SK-N-MC (cell line): ENCODE results near the gene TTC28.
"Not testable (repeated sequence)": the region's sequence is repeated elsewhere in the genome, so short reads cannot be mapped to it uniquely, and the experiment has no call there.

Source experiments
- DNase-seq: peaks from one replicate; pipeline ENCODE4 v3.0.0-alpha.2; 2011; ENCODE audit warnings: low read depth, low spot score
- H3K27ac ChIP-seq: fragments of 200-600 bp; sonication (generic); 2 replicates; pipeline ENCODE4 v1.5.1; 2016; ENCODE audit warnings: mixed run types
- H3K36me3 ChIP-seq: fragments of 200-600 bp; sonication (generic); 2 replicates; pipeline ENCODE4 v1.6.1; 2017; ENCODE audit warnings: antibody characterized with exemption, low read length, mixed read lengths; ENCODE audit not compliant: insufficient read depth
- H3K4me3 ChIP-seq: fragments of 200-600 bp; sonication (generic); 2 replicates; pipeline ENCODE4 v1.5.1; 2016
- H3K9ac ChIP-seq: fragments of 200-600 bp; sonication (generic); 2 replicates; pipeline ENCODE4 v1.8.0; 2017; ENCODE audit warnings: mixed run types, mixed read lengths; ENCODE audit not compliant: insufficient read length
- H3K9me3 ChIP-seq: fragments of 200-600 bp; sonication (generic); 2 replicates; pipeline ENCODE4 v1.6.1; 2017; ENCODE audit warnings: low read depth, mild to moderate bottlenecking, antibody characterized with exemption, low read length, moderate library complexity, mixed read lengths
- EZH2 ChIP-seq: fragments of 200-600 bp; sonication (generic); IDR thresholded peaks from one replicate; pipeline ENCODE4 v1.6.1; 2017; ENCODE audit warnings: antibody characterized with exemption
- FOXP2 ChIP-seq: optimal IDR thresholded peaks from 2 replicates; pipeline ENCODE3; 2011; ENCODE audit warnings: mild to moderate bottlenecking, moderate library complexity; ENCODE audit not compliant: insufficient read depth; ENCODE audit errors: extremely low read length, control extremely low read depth
- POLR2AphosphoS5 ChIP-seq: IDR thresholded peaks from 2 replicates; pipeline ENCODE4 v1.6.1; 2012; ENCODE audit warnings: mild to moderate bottlenecking, low read depth, low read length, borderline replicate concordance

Gene TTC28

GRCh38 chr22:28203286-28203685 lies 476.4 kb downstream of the TTC28 start:
- Histone ChIP-seq H3K9ac (no peak overlapping the region), H3K27ac (no peak overlapping the region), H3K4me3 (no peak overlapping the region), H3K36me3 (no peaks in the 10 kb centered on the region), H3K9me3 (no peaks in the 10 kb centered on the region)
- TF ChIP-seq POLR2AphosphoS5, result no peak
- TF ChIP-seq FOXP2, result no peak
- no peak for TF ChIP-seq EZH2
- DNase-seq, result no peak

GRCh38 chr22:28198692-28199091 lies 480.9 kb downstream of the TTC28 start:
- no peak for DNase-seq
- TF ChIP-seq POLR2AphosphoS5 (no peak), EZH2 (no peak), FOXP2 (no peak)

GRCh38 chr22:28191571-28191970 lies 488.1 kb downstream of the TTC28 start:
- not testable (repeated sequence) for H3K4me3 ChIP-seq, H3K9me3 ChIP-seq, H3K9ac ChIP-seq, H3K27ac ChIP-seq, H3K36me3 ChIP-seq, DNase-seq

More at GRCh38 chr22:28198692-28199091, 480.9 kb downstream of the TTC28 start:
- H3K9ac ChIP-seq, result no peak overlapping the region
- H3K4me3 ChIP-seq, result no peak overlapping the region
- no peak overlapping the region for H3K27ac ChIP-seq
- H3K9me3 ChIP-seq, result no peaks in the 10 kb centered on the region
- no peaks in the 10 kb centered on the region for H3K36me3 ChIP-seq

- H3K9ac ChIP-seq, result no peak overlapping the region
- H3K36me3 ChIP-seq, result no peaks in the 10 kb centered on the region
- H3K9me3 ChIP-seq, result no peaks in the 10 kb centered on the region
- no peak for DNase-seq
- H3K27ac ChIP-seq, result no peak overlapping the region
- H3K4me3 ChIP-seq, result no peak overlapping the region
- TF ChIP-seq EZH2, result no peak
- TF ChIP-seq FOXP2, result no peak
- TF ChIP-seq POLR2AphosphoS5, result no peak
Observed at GRCh38 chr22:28188178-28188879, 491.3 kb downstream of the TTC28 start.

- Histone ChIP-seq H3K9ac (no peak overlapping the region), H3K9me3 (no peaks in the 10 kb centered on the region)
Observed at GRCh38 chr22:28187612-28188011, 492.0 kb downstream of the TTC28 start.

GRCh38 chr22:28186641-28187040 lies 493.0 kb downstream of the TTC28 start:
- no peaks in the 10 kb centered on the region for H3K36me3 ChIP-seq
- H3K9ac ChIP-seq, result no peak overlapping the region
- TF ChIP-seq EZH2 (no peak), POLR2AphosphoS5 (no peak), FOXP2 (no peak)

More at GRCh38 chr22:28187612-28188011, 492.0 kb downstream of the TTC28 start:
- no peak for DNase-seq
- TF ChIP-seq EZH2 (no peak), FOXP2 (no peak), POLR2AphosphoS5 (no peak)
- no peak overlapping the region for H3K4me3 ChIP-seq
- H3K36me3 ChIP-seq, result no peaks in the 10 kb centered on the region
- no peak overlapping the region for H3K27ac ChIP-seq

GRCh38 chr22:28185130-28185529 lies 494.5 kb downstream of the TTC28 start:
- no peaks in the 10 kb centered on the region for H3K9me3 ChIP-seq
- no peak overlapping the region for H3K27ac ChIP-seq
- TF ChIP-seq EZH2 (no peak), FOXP2 (no peak), POLR2AphosphoS5 (no peak)
- H3K9ac ChIP-seq, result no peak overlapping the region
- no peak for DNase-seq
- H3K36me3 ChIP-seq, result no peaks in the 10 kb centered on the region
- no peak overlapping the region for H3K4me3 ChIP-seq

More at GRCh38 chr22:28186641-28187040, 493.0 kb downstream of the TTC28 start:
- Histone ChIP-seq H3K9me3 (no peaks in the 10 kb centered on the region), H3K4me3 (no peak overlapping the region), H3K27ac (no peak overlapping the region)
- DNase-seq, result no peak

- Histone ChIP-seq H3K4me3 (no peak overlapping the region), H3K36me3 (no peaks in the 10 kb centered on the region), H3K9ac (no peak overlapping the region), H3K9me3 (no peaks in the 10 kb centered on the region), H3K27ac (no peak overlapping the region)
- TF ChIP-seq FOXP2 (no peak), POLR2AphosphoS5 (no peak), EZH2 (no peak)
- peak; percentile 34 for DNase-seq
Observed at GRCh38 chr22:28183078-28183860, 496.4 kb downstream of the TTC28 start.
